Left cardiac atrium (tissue), 4 donors: ENCODE results near the gene PPP2R2C. TPM values are rescaled to one million over a fixed set of nuclear protein-coding genes. Genes with fewer than 3 reads are reported as not detected.

Source experiments
- ATAC-seq, 2 donors: fragments of 200-7000 bp; cut with Tn5 transposase; one replicate each; pipeline ENCODE4 v1.9.1; 2020; ENCODE audit warnings: mild to moderate bottlenecking in 2 of 2, moderate library complexity in 2 of 2
- DNase-seq: peaks from one replicate; pipeline ENCODE4 v3.0.0-alpha.2; 2020
- intact Hi-C, 2 donors: fragments of 100-400 bp; cut with DNase I; formaldehyde crosslinking; loops; one replicate each; pipeline versions ENCODE4 v1.14.1 to v1.15.1; 2022 to 2023
- total RNA-seq, 2 donors: library from RNA; stranded (reverse); fragmentation: NEBNext Ultra II Directional; extraction: Animal tissue kit (Norgen Biotek cat#: 25700); gene quantifications; one replicate each; pipeline ENCODE4 v1.2.1, GENCODE V29; 2021
- donor health status: DM: no; HTN: yes; CAD: no.
- donor health status: DM: no; HTN: yes; CAD: no; lungs with severe emphysema.
- donor health status: DM: yes; HTN: yes; CAD: no.
- donor health status: Dilated cardiomyopathy.

PPP2R2C gene
- total RNA-seq, 2 donors from 2014 or later: 4.8 to 5.2 TPM

DNA sequence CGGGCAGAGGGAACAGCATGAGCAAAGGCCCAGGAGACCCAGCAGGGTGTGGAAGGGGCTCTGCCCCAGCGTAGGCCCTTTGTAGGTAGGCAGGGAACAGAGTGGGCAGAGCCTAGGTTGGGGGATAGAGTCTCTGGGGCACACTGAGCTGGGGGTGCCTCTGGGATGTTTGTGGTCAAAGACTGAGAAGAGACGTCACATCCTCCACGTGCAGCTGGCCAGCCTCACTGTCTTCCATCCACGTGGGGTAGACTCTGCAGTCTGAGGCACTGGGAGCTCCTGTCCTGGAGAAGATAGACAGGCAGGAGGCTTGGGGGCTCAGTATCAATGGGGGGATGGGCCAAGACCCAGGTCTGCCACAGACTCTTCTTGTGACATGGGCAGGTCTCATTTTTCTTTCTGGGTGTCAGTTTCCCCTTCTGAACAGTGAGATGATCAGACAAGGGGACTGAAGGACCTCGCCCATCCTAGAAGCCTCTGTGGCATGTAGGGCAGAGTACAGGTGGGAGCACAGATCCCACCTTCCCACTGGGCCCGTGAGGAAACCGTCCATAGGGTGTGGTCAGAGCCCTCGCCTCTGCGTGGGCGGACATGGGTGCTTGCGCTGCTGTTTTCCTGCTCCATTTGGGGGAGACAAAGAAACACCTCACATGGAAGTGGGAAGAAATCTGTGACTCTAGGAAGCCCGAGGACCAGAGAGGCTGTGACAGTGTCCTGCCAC is 179.9 kb downstream of the PPP2R2C start:
- ATAC-seq (no peak), DNase-seq (no peak)
- intact Hi-C loops: loop anchor here in 1 of 2 donors (2.0 kb wide), 1 partner anchor 60 kb away; no protein-coding TSS in a partner anchor

DNA sequence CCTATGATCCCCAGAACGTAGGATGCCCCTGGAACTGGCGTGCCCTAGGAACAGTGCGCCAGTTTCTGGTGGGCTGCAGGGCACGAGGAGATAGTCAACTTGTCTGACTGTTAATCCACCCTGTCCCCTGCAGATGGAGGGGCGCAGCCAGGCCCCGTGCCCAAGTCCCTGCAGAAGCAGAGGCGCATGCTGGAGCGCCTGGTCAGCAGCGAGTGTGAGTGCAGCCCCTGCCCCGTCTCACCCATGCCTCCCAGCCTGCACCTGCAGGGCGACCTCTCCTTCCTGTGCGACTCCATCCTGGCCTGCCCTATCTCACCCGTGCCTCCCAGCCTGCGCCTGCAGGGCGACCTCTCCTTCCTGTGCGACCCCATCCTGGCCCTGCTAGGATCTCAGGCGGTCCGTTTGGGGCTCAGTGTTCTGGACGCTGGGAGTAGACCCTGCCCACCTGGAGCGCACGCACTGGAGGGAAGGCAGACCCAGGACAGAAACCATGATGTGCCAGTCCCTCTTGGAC is 180.6 kb downstream of the PPP2R2C start:
- no peak for ATAC-seq
- intact Hi-C loops: loop anchor here in 1 of 2 donors (2.0 kb wide), 1 partner anchor 59 kb away; no protein-coding TSS in a partner anchor

DNA sequence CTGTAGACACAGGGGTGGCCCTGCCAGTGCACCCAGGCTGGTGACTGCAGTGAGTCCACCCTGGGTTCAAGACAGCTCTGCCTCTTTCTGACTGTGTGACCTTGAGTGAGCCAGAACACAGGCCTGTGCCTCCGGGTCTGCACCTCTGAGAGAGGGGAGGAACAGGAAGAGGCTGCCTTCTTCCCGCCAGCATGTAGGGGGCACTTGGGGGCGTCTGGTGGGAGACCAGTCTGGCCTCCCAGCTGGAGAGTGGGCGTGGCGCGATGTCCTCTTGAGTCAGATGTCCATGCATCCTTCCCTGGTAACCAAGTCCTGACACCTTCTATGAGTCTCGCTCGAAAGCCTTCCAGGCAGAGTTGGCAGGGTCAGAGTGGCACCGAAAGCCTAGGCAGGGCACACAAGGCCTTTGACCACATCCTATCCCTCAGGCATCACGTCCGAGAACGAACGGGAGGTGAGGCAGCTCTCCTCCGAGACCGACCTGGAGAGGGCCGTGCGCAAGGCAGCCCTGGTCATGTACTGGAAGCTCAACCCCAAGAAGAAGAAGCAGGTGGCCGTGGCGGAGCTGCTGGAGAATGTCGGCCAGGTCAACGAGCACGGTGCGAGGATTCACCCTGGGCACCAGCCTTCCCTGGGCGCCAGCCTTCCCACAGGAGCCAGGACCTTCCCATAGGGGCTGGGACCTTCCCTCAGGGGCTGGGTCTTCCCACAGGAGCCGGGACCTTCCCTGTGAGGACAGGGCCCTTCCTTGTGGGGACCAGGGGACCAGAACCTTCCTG is 181.5 kb downstream of the PPP2R2C start:
- intact Hi-C loops: no loop called here
- ATAC-seq (no peak), DNase-seq (no peak)

More for the DNA sequence above, 180.6 kb downstream of the PPP2R2C start:
- no peak for DNase-seq

DNA sequence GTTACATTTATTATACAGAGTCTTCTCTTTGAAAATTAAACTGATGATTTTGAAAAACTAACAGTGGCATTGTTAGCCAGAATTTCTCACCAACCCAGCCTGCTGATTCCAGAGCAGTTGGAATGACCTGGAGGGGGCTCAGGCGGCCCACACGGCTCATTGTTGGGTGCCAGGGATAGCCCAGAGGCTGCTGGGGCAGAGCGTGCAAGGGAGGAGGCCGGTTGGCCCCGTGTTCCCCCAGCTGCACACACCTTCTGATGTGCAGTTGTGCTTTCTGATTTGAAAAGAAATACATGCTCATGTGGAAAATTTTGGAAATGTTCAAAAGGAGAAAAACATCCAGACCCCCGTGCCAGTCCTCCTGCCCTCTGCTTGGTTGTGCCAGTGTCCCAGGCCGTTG is 182.2 kb downstream of the PPP2R2C start:
- ATAC-seq: no peak
- DNase-seq: no peak
- intact Hi-C loops: no loop called here

DNA sequence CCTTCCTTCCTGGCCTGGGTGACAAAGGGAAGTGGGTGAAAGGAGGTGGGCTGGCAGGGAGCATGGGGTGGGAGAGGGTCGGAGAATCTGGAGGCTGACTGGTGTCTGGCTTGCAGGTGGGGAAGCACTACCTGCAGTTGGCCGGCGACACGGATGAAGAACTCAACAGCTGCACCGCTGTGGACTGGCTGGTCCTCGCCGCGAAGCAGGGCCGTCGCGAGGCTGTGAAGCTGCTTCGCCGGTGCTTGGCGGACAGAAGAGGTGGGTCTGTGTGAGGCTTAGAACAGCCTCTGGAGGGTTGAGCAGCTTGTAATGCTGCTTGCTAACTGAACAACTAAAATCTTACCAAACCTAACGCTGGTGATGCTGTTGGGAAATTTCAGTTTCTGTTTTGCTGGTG is 183.5 kb downstream of the PPP2R2C start:
- ATAC-seq: no peak
- intact Hi-C loops: no loop called here
- DNase-seq: no peak

- ATAC-seq: no peak
- no peak for DNase-seq
- intact Hi-C loops: no loop called here
These were observed 184.1 kb downstream of the PPP2R2C start for GRCh38 chr4:6288342-6288741.

DNA sequence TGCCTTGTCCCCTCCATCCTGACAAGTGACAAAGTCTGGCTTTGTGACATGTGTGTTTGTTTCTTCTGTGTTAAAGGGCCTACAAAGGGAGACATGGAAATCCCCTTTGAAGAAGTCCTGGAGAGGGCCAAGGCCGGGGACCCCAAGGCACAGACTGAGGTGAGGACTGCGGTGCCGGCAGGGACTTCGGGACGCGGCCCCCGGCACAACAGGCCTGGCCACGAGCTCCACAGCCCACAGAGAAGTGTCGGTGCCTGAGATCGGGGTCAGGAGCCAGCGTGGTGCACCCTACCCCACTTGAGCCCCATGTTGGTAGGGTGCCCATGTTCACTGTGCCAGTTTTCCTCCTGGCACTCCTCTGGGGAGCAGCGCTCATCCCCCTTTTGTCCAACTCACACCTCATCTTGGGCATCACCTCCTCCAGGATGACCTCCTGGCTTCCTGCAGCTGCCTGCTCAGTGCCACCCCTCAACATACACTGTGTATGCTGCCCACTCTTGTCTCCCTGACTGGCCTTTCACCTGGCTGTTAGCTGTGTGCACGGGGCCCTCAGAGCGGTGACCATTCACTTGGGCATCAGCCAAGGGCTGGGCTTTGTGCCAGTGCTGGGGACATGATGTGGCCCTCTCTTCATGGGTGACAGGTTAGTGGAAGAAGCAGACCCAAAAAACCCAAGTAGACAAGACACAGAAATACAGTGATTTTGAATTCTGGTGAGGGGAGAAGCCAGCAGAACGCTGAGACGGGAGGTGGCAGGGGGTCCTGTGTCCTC is 185.2 kb downstream of the PPP2R2C start:
- DNase-seq: no peak
- intact Hi-C loops: no loop called here

DNA sequence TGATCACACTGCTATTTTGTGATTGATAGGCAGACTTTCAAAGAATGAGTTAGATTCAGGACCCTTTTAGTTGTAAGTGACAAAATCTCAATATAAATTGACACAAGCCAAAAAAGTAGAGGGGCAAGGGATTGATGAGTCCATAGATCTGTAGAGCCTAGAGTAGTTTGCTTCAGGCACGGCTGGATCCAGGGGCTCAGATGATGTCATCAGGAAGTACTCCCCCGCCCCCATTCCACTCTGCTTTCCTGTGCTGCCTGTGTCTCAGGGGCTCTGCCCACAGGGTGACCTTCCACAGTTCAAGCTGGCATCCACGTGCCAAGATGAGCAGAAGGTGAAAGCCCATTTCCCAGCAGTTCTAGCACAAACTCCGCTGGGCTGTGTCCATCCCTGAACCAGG is 189.1 kb downstream of the PPP2R2C start:
- no peak for DNase-seq
- ATAC-seq: no peak
- intact Hi-C loops: no loop called here

More for the DNA sequence above, 185.2 kb downstream of the PPP2R2C start:
- no peak for ATAC-seq

DNA sequence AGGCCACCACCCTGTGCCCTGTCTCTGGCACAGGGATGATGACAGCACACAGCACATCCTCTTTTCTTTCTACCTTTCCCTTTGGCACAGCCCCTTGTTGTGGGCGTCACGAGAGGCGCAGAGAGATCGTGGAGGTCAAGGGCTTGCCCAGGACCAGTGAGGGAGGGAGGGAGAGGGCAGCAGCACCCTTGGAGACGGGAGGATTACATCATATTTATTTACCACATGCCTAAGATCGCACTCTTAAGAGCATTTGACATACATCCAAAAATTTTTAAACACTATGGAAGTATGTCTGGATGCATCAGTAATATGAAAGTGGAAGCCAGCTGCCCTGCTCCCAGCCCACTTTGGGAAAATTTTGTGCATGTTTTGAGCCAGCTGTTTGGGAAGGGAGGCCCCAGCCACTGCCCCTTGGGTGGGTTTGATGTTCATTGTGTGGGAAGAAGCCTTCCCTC is 190.1 kb downstream of the PPP2R2C start:
- no peak for DNase-seq
- intact Hi-C loops: no loop called here
- ATAC-seq: peak in 1 of 2 donors; percentile 52

- peak; percentile 35 to 60 for ATAC-seq
- peak; percentile 67 for DNase-seq
- intact Hi-C loops: no loop called here
These were observed 190.7 kb downstream of the PPP2R2C start for GRCh38 chr4:6281436-6282313.

DNA sequence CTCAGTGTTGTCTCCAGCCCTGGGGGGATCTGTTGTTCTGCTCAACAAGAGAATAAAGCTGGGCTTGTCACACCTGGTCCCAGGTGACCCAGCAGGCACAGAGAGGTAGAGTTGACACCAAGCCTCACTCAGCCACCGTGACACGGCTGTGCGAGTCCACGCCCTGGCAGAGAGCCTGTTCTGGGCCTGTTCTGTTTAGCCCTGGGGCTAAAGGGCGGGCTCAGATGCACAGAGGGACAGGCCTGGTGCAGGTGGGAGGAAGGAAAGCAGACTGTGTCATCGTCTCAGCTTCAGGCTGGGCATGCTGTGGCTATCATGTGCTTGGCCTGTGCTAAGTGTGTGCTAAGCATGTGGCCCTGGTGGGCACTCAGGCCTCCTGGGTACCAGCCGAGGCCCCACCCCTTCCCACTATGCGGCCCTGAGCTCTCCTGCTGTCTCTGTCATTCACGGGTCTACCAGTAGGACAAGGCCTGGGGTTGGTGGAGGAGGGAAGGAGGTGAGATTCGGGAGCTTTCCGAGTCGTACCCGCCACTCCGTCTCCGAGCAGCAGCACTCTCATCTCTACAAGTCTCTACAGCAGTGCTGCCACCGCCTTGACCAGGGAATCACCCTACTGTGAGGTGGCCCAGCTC is 191.9 kb downstream of the PPP2R2C start:
- DNase-seq (no peak), ATAC-seq (no peak)
- intact Hi-C loops: no loop called here

DNA sequence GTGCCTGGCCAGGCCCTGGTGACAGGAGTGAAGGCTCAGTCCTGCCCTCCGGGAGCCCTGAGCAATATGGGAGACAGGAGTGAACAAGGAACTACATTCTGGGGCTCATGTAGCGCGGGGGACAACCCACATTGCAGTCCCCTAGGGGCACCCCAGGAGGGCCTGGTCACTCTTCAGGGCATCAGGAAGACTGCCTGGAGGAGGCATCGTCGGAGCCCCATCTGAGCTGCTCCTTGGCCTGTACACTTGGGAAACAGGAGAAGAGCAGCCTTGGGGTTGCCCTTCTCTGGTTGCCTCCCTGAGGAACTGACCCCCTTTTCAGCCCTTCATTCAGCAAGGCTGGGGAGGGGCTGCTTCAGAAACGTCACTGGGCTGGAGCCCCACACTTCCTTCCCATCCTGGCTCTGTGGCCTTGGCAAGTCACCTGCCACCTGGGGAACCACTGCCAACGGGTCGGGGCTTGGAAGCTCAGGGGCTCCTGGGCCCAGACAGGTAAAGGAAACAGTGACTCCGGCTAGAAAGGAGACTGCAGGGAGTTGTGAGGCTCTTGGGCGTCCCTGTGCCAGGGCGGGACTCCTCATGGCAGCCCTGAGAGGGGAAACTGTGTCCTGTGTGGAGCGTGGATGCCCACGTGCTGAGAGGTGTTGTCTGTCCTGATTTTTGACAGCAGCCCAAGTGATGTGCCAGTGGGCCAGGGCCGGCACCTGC is 192.7 kb downstream of the PPP2R2C start:
- intact Hi-C loops: no loop called here
- ATAC-seq: no peak
- no peak for DNase-seq

DNA sequence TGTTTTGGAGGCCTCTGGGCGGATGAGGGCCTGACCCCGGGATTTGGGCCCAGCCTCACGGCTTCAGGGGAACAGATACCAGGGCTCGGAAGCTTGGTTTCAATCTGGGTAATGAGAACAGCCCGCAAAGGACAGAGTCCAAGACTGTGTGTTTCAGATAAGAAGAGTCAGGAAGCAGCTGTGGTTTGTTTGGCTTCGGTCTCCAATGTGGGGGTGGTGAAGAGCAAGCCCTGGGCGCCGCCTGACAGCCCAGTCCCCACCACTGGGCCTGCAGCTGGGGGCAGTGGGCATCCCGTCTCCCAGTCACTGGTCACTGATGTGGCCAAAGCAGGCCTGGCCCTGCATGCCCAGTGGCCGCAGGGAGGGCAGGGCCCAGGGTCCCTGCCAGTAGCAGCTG is 193.6 kb downstream of the PPP2R2C start:
- ATAC-seq: peak; percentile 70 to 78
- DNase-seq: peak; percentile 71
- intact Hi-C loops: no loop called here

DNA sequence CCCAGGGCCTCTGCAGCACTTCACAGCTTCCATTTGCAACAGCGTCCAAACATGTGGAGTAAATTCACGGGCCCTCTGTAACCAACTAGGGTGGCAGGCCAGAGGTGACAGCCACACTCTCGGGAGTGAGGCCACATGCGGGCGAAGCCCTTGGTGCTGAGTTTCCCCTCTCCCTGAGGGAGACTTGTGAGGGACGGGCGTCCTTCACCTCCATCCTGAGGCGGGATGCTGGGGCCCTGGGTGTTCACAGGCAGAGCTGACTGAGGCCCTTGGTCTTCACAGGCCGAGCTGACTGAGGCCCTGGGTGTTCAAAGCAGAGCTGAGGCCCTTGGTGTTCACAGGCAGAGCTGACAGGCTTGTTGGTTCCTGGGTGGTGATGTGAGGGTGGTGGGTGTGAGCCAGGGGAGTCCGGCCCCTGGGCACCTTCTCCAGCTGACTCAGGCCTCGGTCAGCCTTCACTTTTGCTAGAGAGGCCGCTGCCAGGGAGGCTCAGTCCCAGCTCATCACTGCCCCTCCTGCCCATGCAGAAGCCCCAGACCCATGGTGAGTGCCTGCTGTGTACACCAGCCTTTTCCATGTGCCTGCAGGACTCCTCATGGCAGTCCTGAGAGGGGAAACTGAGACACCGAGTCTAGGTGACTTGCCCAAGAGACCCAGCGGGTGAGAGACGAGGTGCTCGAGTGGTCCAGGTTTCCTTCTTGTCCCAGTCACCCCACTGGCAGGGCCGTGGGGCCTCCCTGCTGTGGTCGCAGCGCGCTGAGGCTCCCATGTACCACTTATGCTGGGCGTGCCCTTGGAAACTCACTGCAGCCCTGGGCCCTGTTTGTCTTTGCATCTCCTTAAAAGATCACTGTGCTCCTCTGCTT is 194.2 kb downstream of the PPP2R2C start:
- ATAC-seq (no peak), DNase-seq (no peak)
- intact Hi-C loops: no loop called here

GRCh38 chr4:6277139-6277802 is 195.1 kb downstream of the PPP2R2C start:
- peak; percentile 30 to 56 for ATAC-seq
- intact Hi-C loops: no loop called here
- no peak for DNase-seq
